Measurements from ENCODE around the gene PRKG1.
"Not testable (repeated sequence)": the region's sequence is repeated elsewhere in the genome, so short reads cannot be mapped to it uniquely, and the experiment has no call there.

Gene PRKG1

GRCh38 chr10:52212802-52213201, 1138.5 kb downstream of the PRKG1 start:
- no peak for DNase-seq

- no peak for DNase-seq
These were observed 1139.0 kb downstream of the PRKG1 start for GRCh38 chr10:52213321-52213752.

- peak in 4 of 6 experiments; percentile 5 to 57 (median 24) for DNase-seq
These were observed 1141.6 kb downstream of the PRKG1 start for GRCh38 chr10:52215745-52216361.

- DNase-seq = no peak
These were observed 1142.6 kb downstream of the PRKG1 start for GRCh38 chr10:52216852-52217251.

- no peak for DNase-seq
These were observed 1143.2 kb downstream of the PRKG1 start for GRCh38 chr10:52217531-52217930.

GRCh38 chr10:52220947-52221346, 1146.7 kb downstream of the PRKG1 start:
- no peak for DNase-seq

GRCh38 chr10:52221923-52222322, 1147.6 kb downstream of the PRKG1 start:
- DNase-seq = no peak

GRCh38 chr10:52226197-52226847, 1152.0 kb downstream of the PRKG1 start:
- no peak for DNase-seq

- no peak for DNase-seq
These were observed 1154.3 kb downstream of the PRKG1 start for GRCh38 chr10:52228556-52228955.

GRCh38 chr10:52229291-52229931, 1155.1 kb downstream of the PRKG1 start:
- DNase-seq = no peak

GRCh38 chr10:52232561-52233350, 1158.5 kb downstream of the PRKG1 start:
- DNase-seq = no peak

- not testable (repeated sequence) for DNase-seq
These were observed 1159.2 kb downstream of the PRKG1 start for GRCh38 chr10:52233351-52233991.

GRCh38 chr10:52239771-52240170, 1165.5 kb downstream of the PRKG1 start:
- no peak for DNase-seq

GRCh38 chr10:52245547-52245946, 1171.3 kb downstream of the PRKG1 start:
- DNase-seq = no peak

GRCh38 chr10:52247929-52248328, 1173.6 kb downstream of the PRKG1 start:
- not testable (repeated sequence) for DNase-seq

- no peak for DNase-seq
These were observed 1174.5 kb downstream of the PRKG1 start for GRCh38 chr10:52248697-52249306.

GRCh38 chr10:52249850-52250395, 1175.6 kb downstream of the PRKG1 start:
- DNase-seq = no peak

- no peak for DNase-seq
These were observed 1176.2 kb downstream of the PRKG1 start for GRCh38 chr10:52250510-52250909.

GRCh38 chr10:52252307-52252706, 1178.0 kb downstream of the PRKG1 start:
- DNase-seq = no peak

- DNase-seq = no peak
These were observed 1182.8 kb downstream of the PRKG1 start for GRCh38 chr10:52256832-52257691.

- no peak for DNase-seq
These were observed 1183.4 kb downstream of the PRKG1 start for GRCh38 chr10:52257692-52258075.
